ENCODE data around the gene NSD1.

GRCh38 chr5:177349762-177350161 is 216.2 kb downstream of the NSD1 start:
- no peak for TF ChIP-seq CTCF (IDR thresholded peaks at IDR 0.05)
- TF ChIP-seq POLR2AphosphoS5 (IDR thresholded peaks at IDR 0.05), result no peak
- no peak for TF ChIP-seq POLR2A (IDR thresholded peaks at IDR 0.05)
- no peak for TF ChIP-seq EP300 (IDR thresholded peaks at IDR 0.05)

Measured in sigmoid colon (tissue), 4 donors.